Mesodermal cell (in vitro differentiated cells): ENCODE measurements around the gene DLD.
"Not testable (repeated sequence)": the region's sequence is repeated elsewhere in the genome, so short reads cannot be mapped to it uniquely, and the experiment has no call there.

Source experiments
- H3K27ac ChIP-seq: 2 replicates; pipeline ENCODE4 v1.7.0; 2013; ENCODE audit warnings: mild to moderate bottlenecking, low read depth, low read length, moderate library complexity; ENCODE audit not compliant: severe bottlenecking
- H3K36me3 ChIP-seq: 2 replicates; pipeline ENCODE4 v1.7.1; 2013; ENCODE audit warnings: mild to moderate bottlenecking, low read length, moderate library complexity; ENCODE audit not compliant: control insufficient read depth, insufficient read depth
- H3K4me1 ChIP-seq: one replicate; pipeline ENCODE4 v1.7.1; 2013; ENCODE audit warnings: mild to moderate bottlenecking, low read length; ENCODE audit not compliant: insufficient read depth, control insufficient read depth, poor library complexity, severe bottlenecking
- H3K4me3 ChIP-seq: 2 replicates; pipeline ENCODE4 v1.7.0; 2013; ENCODE audit warnings: low read length, control low read depth, mild to moderate bottlenecking; ENCODE audit not compliant: insufficient read depth, poor library complexity, severe bottlenecking; ENCODE audit errors: extremely low read depth
- H3K9me3 ChIP-seq: 2 replicates; pipeline ENCODE4 v1.7.1; 2013; ENCODE audit warnings: mild to moderate bottlenecking, low read length, moderate library complexity; ENCODE audit not compliant: control insufficient read depth
- WGBS, 2 experiments: methylation state at CpG; one replicate each; pipeline ENCODE4 v1.1.5; 2013; ENCODE audit warnings: missing lambda C conversion rate in 2 of 2; ENCODE audit not compliant: insufficient coverage in 2 of 2; 5-methylcytosine and 5-hydroxymethylcytosine counted together

The DLD gene

GRCh38 chr7:107917763-107918651, 27.0 kb downstream of the DLD start:
- no peaks in the 10 kb centered on the region for H3K4me1 ChIP-seq
- H3K36me3 ChIP-seq: peaks cover 54% of the 10 kb centered on the region
- no peak overlapping the region for H3K4me3 ChIP-seq
- WGBS, 2 experiments: 89 to 98% methylated on average over 1 to 3 of the region's 3 CpGs
- H3K9me3 ChIP-seq: no peaks in the 10 kb centered on the region
- H3K27ac ChIP-seq: no peak overlapping the region

DNA sequence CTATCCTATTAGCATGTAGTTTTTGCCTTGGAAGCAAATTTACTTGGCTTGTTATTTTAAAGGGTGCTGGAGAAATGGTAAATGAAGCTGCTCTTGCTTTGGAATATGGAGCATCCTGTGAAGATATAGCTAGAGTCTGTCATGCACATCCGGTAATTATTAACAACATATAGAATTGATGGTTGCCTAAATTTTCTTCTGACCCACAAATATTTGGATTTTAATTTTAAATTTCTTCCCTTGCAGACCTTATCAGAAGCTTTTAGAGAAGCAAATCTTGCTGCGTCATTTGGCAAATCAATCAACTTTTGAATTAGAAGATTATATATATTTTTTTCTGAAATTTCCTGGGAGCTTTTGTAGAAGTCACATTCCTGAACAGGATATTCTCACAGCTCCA, 28.0 kb downstream of the DLD start:
- H3K4me3 ChIP-seq: no peak overlapping the region
- H3K9me3 ChIP-seq: no peaks in the 10 kb centered on the region
- H3K4me1 ChIP-seq: no peaks in the 10 kb centered on the region
- peaks cover 63% of the 10 kb centered on the region for H3K36me3 ChIP-seq
- no peak overlapping the region for H3K27ac ChIP-seq
- no CpG with 5 or more reads among the region's 2 CpGs for WGBS, 2 experiments

DNA sequence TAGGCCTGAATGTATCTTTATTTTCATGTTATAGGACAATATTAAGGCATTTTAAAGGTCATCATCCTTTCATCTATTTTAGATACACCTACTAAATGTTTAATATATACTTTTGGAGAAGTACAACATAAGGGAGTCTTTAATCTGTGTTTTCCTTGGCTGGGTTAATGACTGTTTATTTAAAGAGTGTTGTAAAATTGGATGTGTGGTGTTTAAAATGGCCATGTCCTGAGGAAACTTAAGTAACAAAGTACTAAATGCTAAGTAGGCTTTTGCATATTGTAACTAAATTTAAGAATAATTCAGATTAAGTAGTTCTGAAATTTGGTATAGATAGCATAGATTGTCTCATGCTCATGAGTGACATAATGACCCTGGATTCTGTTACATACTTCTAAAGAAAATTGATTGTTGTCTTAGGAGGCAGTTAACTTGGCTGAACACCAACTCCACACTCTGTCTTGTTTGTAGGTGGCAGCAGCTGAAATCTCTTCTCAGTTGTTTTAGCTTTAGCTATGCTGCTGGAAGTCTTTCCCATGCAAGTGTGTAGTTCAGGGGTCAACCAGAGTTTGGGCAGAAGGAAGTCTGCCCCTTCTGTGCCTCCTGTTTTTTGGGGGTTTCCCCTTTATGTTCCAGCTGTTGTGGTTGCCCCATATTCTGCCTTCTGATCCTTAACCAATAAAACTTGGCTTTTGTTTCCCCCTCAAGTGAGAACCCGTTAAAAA, 29.2 kb downstream of the DLD start:
- H3K27ac ChIP-seq: peak overlapping the region; percentile 16
- WGBS, 2 experiments: 80% methylated on average over 1 of the region's 1 CpG; no CpG with 5 or more reads in 1 of the 2 experiments
- no peak overlapping the region for H3K4me3 ChIP-seq
- no peaks in the 10 kb centered on the region for H3K9me3 ChIP-seq
- H3K4me1 ChIP-seq: no peaks in the 10 kb centered on the region
- H3K36me3 ChIP-seq: peaks cover 72% of the 10 kb centered on the region

DNA sequence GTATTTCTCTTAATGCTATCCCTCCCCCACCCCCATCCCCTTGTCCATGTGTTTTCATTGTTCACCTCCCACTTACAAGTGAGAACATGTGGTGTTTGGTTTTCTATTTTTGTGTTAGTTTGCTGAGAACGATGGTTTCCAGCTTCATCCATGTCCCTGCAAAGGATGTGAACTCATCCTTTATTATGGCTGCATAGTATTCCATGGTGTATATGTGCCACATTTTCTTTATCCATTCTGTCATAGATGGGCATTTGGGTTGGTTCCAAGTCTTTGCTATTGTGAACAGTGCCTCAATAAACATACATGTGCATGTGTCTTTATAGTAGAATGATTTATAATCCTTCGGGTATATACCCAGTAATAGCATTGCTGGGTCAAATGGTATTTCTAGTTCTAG, 30.8 kb downstream of the DLD start:
- not testable (repeated sequence) for H3K4me1 ChIP-seq, H3K9me3 ChIP-seq, H3K27ac ChIP-seq, H3K4me3 ChIP-seq
- WGBS, 2 experiments: no CpG with 5 or more reads among the region's 2 CpGs
- H3K36me3 ChIP-seq: peaks cover 80% of the 10 kb centered on the region

DNA sequence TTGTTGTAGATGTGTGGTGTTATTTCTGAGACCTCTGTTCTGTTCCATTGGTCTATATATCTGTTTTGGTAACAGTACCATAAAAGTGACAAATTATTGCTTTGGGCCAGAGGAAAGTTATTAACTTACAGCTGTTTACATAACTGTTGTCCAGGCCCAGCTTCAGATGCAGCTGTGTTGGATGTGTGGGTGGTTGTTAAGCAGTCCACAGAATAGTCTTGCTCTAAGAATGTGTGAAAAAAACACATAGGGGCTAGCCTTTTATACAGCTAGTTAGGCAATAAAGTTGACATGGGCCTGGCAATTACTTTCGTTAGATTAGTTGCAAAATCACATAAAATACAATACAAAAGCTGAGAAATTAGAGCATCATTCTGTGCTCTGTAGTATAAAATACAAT, 31.9 kb downstream of the DLD start:
- Histone ChIP-seq H3K27ac (peak overlapping the region; percentile 41), H3K9me3 (no peaks in the 10 kb centered on the region), H3K4me3 (no peak overlapping the region), H3K4me1 (no peaks in the 10 kb centered on the region), H3K36me3 (peaks cover 80% of the 10 kb centered on the region)
- WGBS, 2 experiments: no CpG with 5 or more reads among the region's 1 CpG

GRCh38 chr7:107924841-107925504, 34.0 kb downstream of the DLD start:
- Histone ChIP-seq H3K4me3 (no peak overlapping the region), H3K36me3 (peaks cover 82% of the 10 kb centered on the region), H3K9me3 (no peaks in the 10 kb centered on the region), H3K4me1 (no peaks in the 10 kb centered on the region), H3K27ac (no peak overlapping the region)
- WGBS, 2 experiments: 92 to 98% methylated on average over 5 of the region's 5 CpGs

GRCh38 chr7:107926481-107926880, 35.5 kb downstream of the DLD start:
- no peaks in the 10 kb centered on the region for H3K9me3 ChIP-seq
- H3K36me3 ChIP-seq: peaks cover 91% of the 10 kb centered on the region
- H3K27ac ChIP-seq: no peak overlapping the region
- no peaks in the 10 kb centered on the region for H3K4me1 ChIP-seq
- H3K4me3 ChIP-seq: no peak overlapping the region
- WGBS, 2 experiments: no CpG with 5 or more reads among the region's 1 CpG

- Histone ChIP-seq H3K27ac (peak overlapping the region; percentile 58), H3K4me1 (peaks cover 17% of the 10 kb centered on the region), H3K4me3 (no peak overlapping the region), H3K9me3 (no peaks in the 10 kb centered on the region), H3K36me3 (peaks cover 83% of the 10 kb centered on the region)
- WGBS, 2 experiments: 75 to 87% methylated on average over 5 of the region's 5 CpGs
Observed at GRCh38 chr7:107931740-107932515, 40.9 kb downstream of the DLD start.

DNA sequence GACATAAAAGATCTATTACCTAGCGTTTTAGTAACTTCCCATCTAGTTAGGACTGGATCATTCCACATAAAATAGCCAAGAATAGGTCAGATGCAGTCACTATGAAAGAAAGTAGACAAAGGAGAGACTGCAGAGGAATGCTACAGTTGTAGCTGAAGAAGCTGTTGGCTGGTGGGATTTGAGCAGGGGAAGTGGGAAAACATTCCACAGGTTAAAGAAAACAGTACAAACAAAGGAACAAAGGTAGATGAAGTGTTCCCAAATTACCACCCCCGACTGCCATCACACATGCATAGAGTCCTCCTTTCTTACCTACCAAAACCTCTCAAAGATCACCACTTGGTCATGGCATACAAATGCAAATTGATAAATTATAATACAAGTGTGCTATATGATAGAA, 41.8 kb downstream of the DLD start:
- H3K9me3 ChIP-seq: no peaks in the 10 kb centered on the region
- H3K4me1 ChIP-seq: peaks cover 17% of the 10 kb centered on the region
- peaks cover 84% of the 10 kb centered on the region for H3K36me3 ChIP-seq
- no peak overlapping the region for H3K4me3 ChIP-seq
- no CpG with 5 or more reads among the region's 2 CpGs for WGBS, 2 experiments
- peak overlapping the region; percentile 58 for H3K27ac ChIP-seq

- H3K9me3 ChIP-seq: no peaks in the 10 kb centered on the region
- H3K36me3 ChIP-seq: peaks cover 86% of the 10 kb centered on the region
- H3K4me3 ChIP-seq: no peak overlapping the region
Observed at GRCh38 chr7:107933386-107934013, 42.5 kb downstream of the DLD start.

More at GRCh38 chr7:107933386-107934013, 42.5 kb downstream of the DLD start:
- WGBS, 2 experiments: 20 to 33% methylated on average over 1 to 2 of the region's 6 CpGs
- Histone ChIP-seq H3K27ac (peak overlapping the region; percentile 37), H3K4me1 (peaks cover 17% of the 10 kb centered on the region)
